B cell (primary cell): Measurements from ENCODE around the gene EBF3.

ENCODE experiments used
- EZH2 ChIP-seq: IDR thresholded peaks from 2 replicates; pipeline ENCODE4 v1.6.1; 2012; ENCODE audit warnings: borderline replicate concordance, low read depth, mild to moderate bottlenecking, moderate library complexity, low read length; ENCODE audit not compliant: insufficient read depth, poor library complexity, severe bottlenecking
- TF ChIP-seq, protein P1 (sequence below): fragments of 200-600 bp; IDR thresholded peaks from one replicate; pipeline ENCODE4 v1.8.0; 2022; ENCODE audit warnings: antibody characterized with exemption, mild to moderate bottlenecking

DNA sequence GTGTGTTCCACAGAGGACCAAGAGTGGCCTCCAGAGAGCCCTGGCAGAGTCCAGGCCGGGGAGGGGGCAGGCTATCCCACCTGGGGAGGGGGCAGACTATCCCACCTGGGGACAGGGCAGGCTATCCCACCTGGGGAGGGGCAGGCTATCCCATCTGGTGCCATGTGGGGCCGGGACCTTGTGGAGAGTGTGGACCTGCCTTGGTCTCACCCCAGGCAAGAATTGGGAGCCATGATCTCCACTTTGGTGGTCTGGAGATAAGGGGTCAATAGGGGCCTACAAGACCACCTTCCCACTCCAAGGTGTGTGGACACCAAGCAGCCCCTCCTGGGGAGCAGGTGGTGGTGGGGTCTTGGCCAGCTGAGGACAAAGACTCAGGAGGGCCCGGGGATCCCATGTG, 138.2 kb downstream of the EBF3 start:
- TF ChIP-seq, protein P1, sequence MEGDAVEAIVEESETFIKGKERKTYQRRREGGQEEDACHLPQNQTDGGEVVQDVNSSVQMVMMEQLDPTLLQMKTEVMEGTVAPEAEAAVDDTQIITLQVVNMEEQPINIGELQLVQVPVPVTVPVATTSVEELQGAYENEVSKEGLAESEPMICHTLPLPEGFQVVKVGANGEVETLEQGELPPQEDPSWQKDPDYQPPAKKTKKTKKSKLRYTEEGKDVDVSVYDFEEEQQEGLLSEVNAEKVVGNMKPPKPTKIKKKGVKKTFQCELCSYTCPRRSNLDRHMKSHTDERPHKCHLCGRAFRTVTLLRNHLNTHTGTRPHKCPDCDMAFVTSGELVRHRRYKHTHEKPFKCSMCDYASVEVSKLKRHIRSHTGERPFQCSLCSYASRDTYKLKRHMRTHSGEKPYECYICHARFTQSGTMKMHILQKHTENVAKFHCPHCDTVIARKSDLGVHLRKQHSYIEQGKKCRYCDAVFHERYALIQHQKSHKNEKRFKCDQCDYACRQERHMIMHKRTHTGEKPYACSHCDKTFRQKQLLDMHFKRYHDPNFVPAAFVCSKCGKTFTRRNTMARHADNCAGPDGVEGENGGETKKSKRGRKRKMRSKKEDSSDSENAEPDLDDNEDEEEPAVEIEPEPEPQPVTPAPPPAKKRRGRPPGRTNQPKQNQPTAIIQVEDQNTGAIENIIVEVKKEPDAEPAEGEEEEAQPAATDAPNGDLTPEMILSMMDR = no peak
- TF ChIP-seq EZH2 = no peak
